Right forelimb (tissue), 1 donor: ENCODE measurements around the gene PITPNC1.
"Not testable (repeated sequence)": the region's sequence is repeated elsewhere in the genome, so short reads cannot be mapped to it uniquely, and the experiment has no call there.

Source experiments
- DNase-seq: peaks from one replicate; pipeline ENCODE4 v3.0.0-alpha.2; 2018

PITPNC1 gene

GRCh38 chr17:67401598-67402504, 24.8 kb downstream of the PITPNC1 start:
- no peak for DNase-seq

GRCh38 chr17:67403065-67403464, 26.0 kb downstream of the PITPNC1 start:
- no peak for DNase-seq

- no peak for DNase-seq
Measured at GRCh38 chr17:67403483-67403882, 26.4 kb downstream of the PITPNC1 start.

- not testable (repeated sequence) for DNase-seq
Measured at GRCh38 chr17:67408455-67408830, 31.4 kb downstream of the PITPNC1 start.

GRCh38 chr17:67411397-67411796, 34.3 kb downstream of the PITPNC1 start:
- no peak for DNase-seq

GRCh38 chr17:67412032-67412431, 35.0 kb downstream of the PITPNC1 start:
- DNase-seq = no peak

- no peak for DNase-seq
Measured at GRCh38 chr17:67412941-67413340, 35.9 kb downstream of the PITPNC1 start.

- DNase-seq = no peak
Measured at GRCh38 chr17:67413388-67413787, 36.3 kb downstream of the PITPNC1 start.

- no peak for DNase-seq
Measured at GRCh38 chr17:67414130-67414529, 37.0 kb downstream of the PITPNC1 start.

GRCh38 chr17:67414559-67414958, 37.5 kb downstream of the PITPNC1 start:
- no peak for DNase-seq

GRCh38 chr17:67415291-67415690, 38.2 kb downstream of the PITPNC1 start:
- no peak for DNase-seq

- DNase-seq = no peak
Measured at GRCh38 chr17:67417507-67417906, 40.4 kb downstream of the PITPNC1 start.

GRCh38 chr17:67420994-67421393, 43.9 kb downstream of the PITPNC1 start:
- DNase-seq = no peak

- no peak for DNase-seq
Measured at GRCh38 chr17:67421869-67422273, 44.8 kb downstream of the PITPNC1 start.

GRCh38 chr17:67422296-67422695, 45.2 kb downstream of the PITPNC1 start:
- not testable (repeated sequence) for DNase-seq

- no peak for DNase-seq
Measured at GRCh38 chr17:67422897-67423296, 45.8 kb downstream of the PITPNC1 start.

GRCh38 chr17:67425571-67426160, 48.6 kb downstream of the PITPNC1 start:
- DNase-seq = no peak

GRCh38 chr17:67427424-67427823, 50.3 kb downstream of the PITPNC1 start:
- no peak for DNase-seq

- DNase-seq = not testable (repeated sequence)
Measured at GRCh38 chr17:67430515-67430914, 53.4 kb downstream of the PITPNC1 start.

GRCh38 chr17:67431249-67432015, 54.4 kb downstream of the PITPNC1 start:
- DNase-seq = no peak

- no peak for DNase-seq
Measured at GRCh38 chr17:67433248-67433924, 56.3 kb downstream of the PITPNC1 start.

GRCh38 chr17:67434061-67434525, 57.0 kb downstream of the PITPNC1 start:
- no peak for DNase-seq

- no peak for DNase-seq
Measured at GRCh38 chr17:67435122-67435521, 58.0 kb downstream of the PITPNC1 start.
